GM23338 (cell line): ENCODE results near the gene MSH2. TPM values are rescaled to one million over a fixed set of nuclear protein-coding genes. Genes with fewer than 3 reads are reported as not detected.

ENCODE experiments used
- CREB1 ChIP-seq: fragments of 250-450 bp; sonication (Bioruptor Pico); IDR thresholded peaks from 2 replicates; pipeline ENCODE4 v1.5.0; 2020; ENCODE audit warnings: low read depth, mild to moderate bottlenecking, moderate library complexity
- EZH2phosphoT487 ChIP-seq: fragments of 200-600 bp; sonication (generic); IDR thresholded peaks from one replicate; pipeline ENCODE4 v1.8.1; 2018; ENCODE audit warnings: antibody characterized with exemption; ENCODE audit not compliant: unreplicated experiment
- NANOG ChIP-seq: IDR thresholded peaks from 2 replicates; pipeline ENCODE4 v1.6.1; 2016; ENCODE audit warnings: antibody characterized with exemption, borderline replicate concordance
- REST ChIP-seq: IDR thresholded peaks from one replicate; pipeline ENCODE4 v1.6.1; 2018; ENCODE audit warnings: antibody characterized with exemption; ENCODE audit not compliant: unreplicated experiment
- polyA plus RNA-seq: library from polyadenylated mRNA; unstranded; fragments of >200 nt; fragmentation: Nextera tagmentation; extraction: Ambion mirVana; gene quantifications from 2 replicates; pipeline ENCODE4 v1.2.1, GENCODE V29; 2016
- total RNA-seq: library from RNA; depleted of rRNA; stranded (reverse); fragments of >200 nt; shearing (Covaris generic); gene quantifications from 2 replicates; pipeline ENCODE4 v1.2.3, GENCODE V29; 2014
- TF ChIP-seq, protein P1 (sequence below): fragments of 250-450 bp; sonication (Bioruptor Pico); IDR thresholded peaks from 2 replicates; pipeline ENCODE4 v1.5.0; 2020; ENCODE audit warnings: mild to moderate bottlenecking, moderate library complexity
- TF ChIP-seq, protein P2 (sequence below), 2 experiments: fragments of 200-600 bp in 1 of 2; sonication (generic) in 1 of 2; conservative IDR thresholded peaks; 2 replicates each; pipeline versions ENCODE4 v1.5.1 to v1.6.1; 2016 to 2017; ENCODE audit warnings: antibody characterized with exemption in 2 of 2, low read depth in 2 of 2, mild to moderate bottlenecking in 2 of 2, moderate library complexity in 1 of 2
- TF ChIP-seq, protein P3 (sequence below): IDR thresholded peaks from 2 replicates; pipeline ENCODE4 v1.6.1; 2016; ENCODE audit warnings: antibody characterized with exemption

The MSH2 gene
- total and polyA plus RNA-seq, 2 experiments from 2014 or later = 156 to 249 TPM

DNA sequence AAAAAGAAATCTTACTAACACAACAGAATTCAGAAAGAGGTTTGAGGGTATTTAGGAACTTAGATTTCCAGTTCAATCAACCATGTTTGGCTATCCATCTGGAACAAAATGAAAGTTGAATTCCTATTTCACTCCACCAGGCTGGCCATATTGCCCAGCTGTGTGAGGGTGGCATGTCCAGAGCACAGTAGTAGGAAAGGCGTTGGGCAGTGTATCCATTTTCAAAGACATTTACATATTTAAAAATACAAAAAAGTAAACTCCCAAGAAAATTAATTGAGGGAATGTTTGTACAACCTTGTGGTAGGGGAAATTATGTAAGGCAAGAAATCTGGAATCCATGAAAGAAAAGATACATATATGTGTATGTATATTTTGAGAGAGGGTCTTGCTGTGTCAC lies 21.5 kb upstream of the MSH2 start (continued):
- TF ChIP-seq, protein P1, sequence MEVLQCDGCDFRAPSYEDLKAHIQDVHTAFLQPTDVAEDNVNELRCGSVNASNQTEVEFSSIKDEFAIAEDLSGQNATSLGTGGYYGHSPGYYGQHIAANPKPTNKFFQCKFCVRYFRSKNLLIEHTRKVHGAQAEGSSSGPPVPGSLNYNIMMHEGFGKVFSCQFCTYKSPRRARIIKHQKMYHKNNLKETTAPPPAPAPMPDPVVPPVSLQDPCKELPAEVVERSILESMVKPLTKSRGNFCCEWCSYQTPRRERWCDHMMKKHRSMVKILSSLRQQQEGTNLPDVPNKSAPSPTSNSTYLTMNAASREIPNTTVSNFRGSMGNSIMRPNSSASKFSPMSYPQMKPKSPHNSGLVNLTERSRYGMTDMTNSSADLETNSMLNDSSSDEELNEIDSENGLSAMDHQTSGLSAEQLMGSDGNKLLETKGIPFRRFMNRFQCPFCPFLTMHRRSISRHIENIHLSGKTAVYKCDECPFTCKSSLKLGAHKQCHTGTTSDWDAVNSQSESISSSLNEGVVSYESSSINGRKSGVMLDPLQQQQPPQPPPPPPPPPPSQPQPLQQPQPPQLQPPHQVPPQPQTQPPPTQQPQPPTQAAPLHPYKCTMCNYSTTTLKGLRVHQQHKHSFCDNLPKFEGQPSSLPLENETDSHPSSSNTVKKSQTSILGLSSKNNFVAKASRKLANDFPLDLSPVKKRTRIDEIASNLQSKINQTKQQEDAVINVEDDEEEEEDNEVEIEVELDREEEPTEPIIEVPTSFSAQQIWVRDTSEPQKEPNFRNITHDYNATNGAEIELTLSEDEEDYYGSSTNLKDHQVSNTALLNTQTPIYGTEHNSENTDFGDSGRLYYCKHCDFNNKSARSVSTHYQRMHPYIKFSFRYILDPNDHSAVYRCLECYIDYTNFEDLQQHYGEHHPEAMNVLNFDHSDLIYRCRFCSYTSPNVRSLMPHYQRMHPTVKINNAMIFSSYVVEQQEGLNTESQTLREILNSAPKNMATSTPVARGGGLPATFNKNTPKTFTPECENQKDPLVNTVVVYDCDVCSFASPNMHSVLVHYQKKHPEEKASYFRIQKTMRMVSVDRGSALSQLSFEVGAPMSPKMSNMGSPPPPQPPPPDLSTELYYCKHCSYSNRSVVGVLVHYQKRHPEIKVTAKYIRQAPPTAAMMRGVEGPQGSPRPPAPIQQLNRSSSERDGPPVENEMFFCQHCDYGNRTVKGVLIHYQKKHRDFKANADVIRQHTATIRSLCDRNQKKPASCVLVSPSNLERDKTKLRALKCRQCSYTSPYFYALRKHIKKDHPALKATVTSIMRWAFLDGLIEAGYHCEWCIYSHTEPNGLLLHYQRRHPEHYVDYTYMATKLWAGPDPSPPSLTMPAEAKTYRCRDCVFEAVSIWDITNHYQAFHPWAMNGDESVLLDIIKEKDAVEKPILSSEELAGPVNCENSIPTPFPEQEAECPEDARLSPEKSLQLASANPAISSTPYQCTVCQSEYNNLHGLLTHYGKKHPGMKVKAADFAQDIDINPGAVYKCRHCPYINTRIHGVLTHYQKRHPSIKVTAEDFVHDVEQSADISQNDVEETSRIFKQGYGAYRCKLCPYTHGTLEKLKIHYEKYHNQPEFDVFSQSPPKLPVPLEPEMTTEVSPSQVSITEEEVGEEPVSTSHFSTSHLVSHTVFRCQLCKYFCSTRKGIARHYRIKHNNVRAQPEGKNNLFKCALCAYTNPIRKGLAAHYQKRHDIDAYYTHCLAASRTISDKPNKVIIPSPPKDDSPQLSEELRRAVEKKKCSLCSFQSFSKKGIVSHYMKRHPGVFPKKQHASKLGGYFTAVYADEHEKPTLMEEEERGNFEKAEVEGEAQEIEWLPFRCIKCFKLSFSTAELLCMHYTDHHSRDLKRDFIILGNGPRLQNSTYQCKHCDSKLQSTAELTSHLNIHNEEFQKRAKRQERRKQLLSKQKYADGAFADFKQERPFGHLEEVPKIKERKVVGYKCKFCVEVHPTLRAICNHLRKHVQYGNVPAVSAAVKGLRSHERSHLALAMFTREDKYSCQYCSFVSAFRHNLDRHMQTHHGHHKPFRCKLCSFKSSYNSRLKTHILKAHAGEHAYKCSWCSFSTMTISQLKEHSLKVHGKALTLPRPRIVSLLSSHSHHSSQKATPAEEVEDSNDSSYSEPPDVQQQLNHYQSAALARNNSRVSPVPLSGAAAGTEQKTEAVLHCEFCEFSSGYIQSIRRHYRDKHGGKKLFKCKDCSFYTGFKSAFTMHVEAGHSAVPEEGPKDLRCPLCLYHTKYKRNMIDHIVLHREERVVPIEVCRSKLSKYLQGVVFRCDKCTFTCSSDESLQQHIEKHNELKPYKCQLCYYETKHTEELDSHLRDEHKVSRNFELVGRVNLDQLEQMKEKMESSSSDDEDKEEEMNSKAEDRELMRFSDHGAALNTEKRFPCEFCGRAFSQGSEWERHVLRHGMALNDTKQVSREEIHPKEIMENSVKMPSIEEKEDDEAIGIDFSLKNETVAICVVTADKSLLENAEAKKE (CRISPR knock-in tag) = no peak
- no peak for TF ChIP-seq CREB1 (CRISPR knock-in tag)
- no peak for TF ChIP-seq REST
- TF ChIP-seq, protein P2, sequence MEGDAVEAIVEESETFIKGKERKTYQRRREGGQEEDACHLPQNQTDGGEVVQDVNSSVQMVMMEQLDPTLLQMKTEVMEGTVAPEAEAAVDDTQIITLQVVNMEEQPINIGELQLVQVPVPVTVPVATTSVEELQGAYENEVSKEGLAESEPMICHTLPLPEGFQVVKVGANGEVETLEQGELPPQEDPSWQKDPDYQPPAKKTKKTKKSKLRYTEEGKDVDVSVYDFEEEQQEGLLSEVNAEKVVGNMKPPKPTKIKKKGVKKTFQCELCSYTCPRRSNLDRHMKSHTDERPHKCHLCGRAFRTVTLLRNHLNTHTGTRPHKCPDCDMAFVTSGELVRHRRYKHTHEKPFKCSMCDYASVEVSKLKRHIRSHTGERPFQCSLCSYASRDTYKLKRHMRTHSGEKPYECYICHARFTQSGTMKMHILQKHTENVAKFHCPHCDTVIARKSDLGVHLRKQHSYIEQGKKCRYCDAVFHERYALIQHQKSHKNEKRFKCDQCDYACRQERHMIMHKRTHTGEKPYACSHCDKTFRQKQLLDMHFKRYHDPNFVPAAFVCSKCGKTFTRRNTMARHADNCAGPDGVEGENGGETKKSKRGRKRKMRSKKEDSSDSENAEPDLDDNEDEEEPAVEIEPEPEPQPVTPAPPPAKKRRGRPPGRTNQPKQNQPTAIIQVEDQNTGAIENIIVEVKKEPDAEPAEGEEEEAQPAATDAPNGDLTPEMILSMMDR (conservative IDR thresholded peaks at IDR 0.05; ENCODE audit: low read depth in 2 of 2) = no peak
- no peak for TF ChIP-seq NANOG
- TF ChIP-seq, protein P3, sequence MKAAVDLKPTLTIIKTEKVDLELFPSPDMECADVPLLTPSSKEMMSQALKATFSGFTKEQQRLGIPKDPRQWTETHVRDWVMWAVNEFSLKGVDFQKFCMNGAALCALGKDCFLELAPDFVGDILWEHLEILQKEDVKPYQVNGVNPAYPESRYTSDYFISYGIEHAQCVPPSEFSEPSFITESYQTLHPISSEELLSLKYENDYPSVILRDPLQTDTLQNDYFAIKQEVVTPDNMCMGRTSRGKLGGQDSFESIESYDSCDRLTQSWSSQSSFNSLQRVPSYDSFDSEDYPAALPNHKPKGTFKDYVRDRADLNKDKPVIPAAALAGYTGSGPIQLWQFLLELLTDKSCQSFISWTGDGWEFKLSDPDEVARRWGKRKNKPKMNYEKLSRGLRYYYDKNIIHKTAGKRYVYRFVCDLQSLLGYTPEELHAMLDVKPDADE = no peak
- no peak for TF ChIP-seq EZH2phosphoT487
